ENCODE results near the gene SH2D2A. TPM values are rescaled to one million over a fixed set of nuclear protein-coding genes. Genes with fewer than 3 reads are reported as not detected.

Gene SH2D2A
- total and polyA plus RNA-seq, 4 donors, result 0.38 to 2.9 (median 2.7) TPM; not detected in 1

GRCh38 chr1:156809281-156809680, 7.4 kb downstream of the SH2D2A start:
- Histone ChIP-seq H3K36me3 (ENCODE audit: control insufficient read depth in 1 of 2, insufficient read depth in 2 of 2, low read length in 1 of 2) (no peaks in the 10 kb centered on the region), H3K27ac (ENCODE audit: low read depth in 1 of 2, low read length in 2 of 2) (no peak overlapping the region), H3K4me3 (ENCODE audit: low read length in 2 of 2) (no peak overlapping the region), H3K4me1 (ENCODE audit: control insufficient read depth in 1 of 2, insufficient read depth in 2 of 2, low read length in 2 of 2) (no peaks in the 10 kb centered on the region), H3K27me3 (ENCODE audit: control insufficient read depth in 1 of 2, insufficient read depth in 2 of 2, low read length in 1 of 2) (no peaks in the 10 kb centered on the region), H3K9me3 (ENCODE audit: control insufficient read depth, low read length) (no peaks in the 10 kb centered on the region)
- intact Hi-C loops (cut with DNase I), result no loop called here
- DNase-seq, result no peak
- ATAC-seq (ENCODE audit: low FRiP score), result no peak
- WGBS, 2 donors, result 95 to 96% methylated on average over 8 to 10 of the region's 10 CpGs

- 89 to 92% methylated on average over 15 to 16 of the region's 16 CpGs for WGBS, 2 donors
- no peak for DNase-seq
Observed at GRCh38 chr1:156808186-156809030, 8.2 kb downstream of the SH2D2A start.

GRCh38 chr1:156807627-156808026, 9.0 kb downstream of the SH2D2A start:
- H3K36me3 ChIP-seq (ENCODE audit: control insufficient read depth in 1 of 2, insufficient read depth in 2 of 2, low read length in 1 of 2), result no peaks in the 10 kb centered on the region
- intact Hi-C loops (cut with DNase I), result no loop called here
- H3K4me3 ChIP-seq (ENCODE audit: low read length in 2 of 2), result no peak overlapping the region
- ATAC-seq (ENCODE audit: low FRiP score) (no peak), DNase-seq (no peak)
- no peaks in the 10 kb centered on the region for H3K4me1 ChIP-seq (ENCODE audit: control insufficient read depth in 1 of 2, insufficient read depth in 2 of 2, low read length in 2 of 2)
- no peak overlapping the region for H3K27ac ChIP-seq (ENCODE audit: low read depth in 1 of 2, low read length in 2 of 2)
- H3K9me3 ChIP-seq (ENCODE audit: control insufficient read depth, low read length), result no peaks in the 10 kb centered on the region
- no peaks in the 10 kb centered on the region for H3K27me3 ChIP-seq (ENCODE audit: control insufficient read depth in 1 of 2, insufficient read depth in 2 of 2, low read length in 1 of 2)
- WGBS, 2 donors, result 88 to 92% methylated on average over 2 of the region's 2 CpGs

More at GRCh38 chr1:156808186-156809030, 8.2 kb downstream of the SH2D2A start:
- Histone ChIP-seq H3K27me3 (ENCODE audit: control insufficient read depth in 1 of 2, insufficient read depth in 2 of 2, low read length in 1 of 2) (no peaks in the 10 kb centered on the region), H3K4me3 (ENCODE audit: low read length in 2 of 2) (no peak overlapping the region), H3K36me3 (ENCODE audit: control insufficient read depth in 1 of 2, insufficient read depth in 2 of 2, low read length in 1 of 2) (no peaks in the 10 kb centered on the region), H3K27ac (ENCODE audit: low read depth in 1 of 2, low read length in 2 of 2) (no peak overlapping the region), H3K9me3 (ENCODE audit: control insufficient read depth, low read length) (no peaks in the 10 kb centered on the region), H3K4me1 (ENCODE audit: control insufficient read depth in 1 of 2, insufficient read depth in 2 of 2, low read length in 2 of 2) (no peaks in the 10 kb centered on the region)
- intact Hi-C loops (cut with DNase I), result no loop called here
- ATAC-seq (ENCODE audit: low FRiP score), result no peak

- Histone ChIP-seq H3K9me3 (ENCODE audit: control insufficient read depth, low read length) (no peaks in the 10 kb centered on the region), H3K4me3 (ENCODE audit: low read length in 2 of 2) (no peak overlapping the region), H3K4me1 (ENCODE audit: control insufficient read depth in 1 of 2, insufficient read depth in 2 of 2, low read length in 2 of 2) (no peaks in the 10 kb centered on the region), H3K36me3 (ENCODE audit: control insufficient read depth in 1 of 2, insufficient read depth in 2 of 2, low read length in 1 of 2) (peaks cover 0 to 3% of the 10 kb centered on the region in 2 donors), H3K27me3 (ENCODE audit: control insufficient read depth in 1 of 2, insufficient read depth in 2 of 2, low read length in 1 of 2) (no peaks in the 10 kb centered on the region), H3K27ac (ENCODE audit: low read depth in 1 of 2, low read length in 2 of 2) (no peak overlapping the region)
- intact Hi-C loops (cut with DNase I), result no loop called here
- 93% methylated on average over 7 of the region's 7 CpGs for WGBS, 2 donors
- DNase-seq (no peak), ATAC-seq (ENCODE audit: low FRiP score) (no peak)
Observed at GRCh38 chr1:156806512-156807440, 9.9 kb downstream of the SH2D2A start.

- Histone ChIP-seq H3K27me3 (ENCODE audit: control insufficient read depth in 1 of 2, insufficient read depth in 2 of 2, low read length in 1 of 2) (no peaks in the 10 kb centered on the region), H3K36me3 (ENCODE audit: control insufficient read depth in 1 of 2, insufficient read depth in 2 of 2, low read length in 1 of 2) (peaks cover 0 to 3% of the 10 kb centered on the region in 2 donors), H3K9me3 (ENCODE audit: control insufficient read depth, low read length) (no peaks in the 10 kb centered on the region), H3K4me1 (ENCODE audit: control insufficient read depth in 1 of 2, insufficient read depth in 2 of 2, low read length in 2 of 2) (no peaks in the 10 kb centered on the region), H3K27ac (ENCODE audit: low read depth in 1 of 2, low read length in 2 of 2) (no peak overlapping the region), H3K4me3 (ENCODE audit: low read length in 2 of 2) (no peak overlapping the region)
- intact Hi-C loops (cut with DNase I), result no loop called here
- 91 to 93% methylated on average over 3 of the region's 3 CpGs for WGBS, 2 donors
- DNase-seq, result no peak
- no peak for ATAC-seq (ENCODE audit: low FRiP score)
Observed at GRCh38 chr1:156805766-156806511, 10.7 kb downstream of the SH2D2A start.

GRCh38 chr1:156804572-156805243, 11.9 kb downstream of the SH2D2A start:
- Histone ChIP-seq H3K9me3 (ENCODE audit: control insufficient read depth, low read length) (no peaks in the 10 kb centered on the region), H3K36me3 (ENCODE audit: control insufficient read depth in 1 of 2, insufficient read depth in 2 of 2, low read length in 1 of 2) (peaks cover 0 to 3% of the 10 kb centered on the region in 2 donors), H3K27ac (ENCODE audit: low read depth in 1 of 2, low read length in 2 of 2) (no peak overlapping the region), H3K4me1 (ENCODE audit: control insufficient read depth in 1 of 2, insufficient read depth in 2 of 2, low read length in 2 of 2) (no peaks in the 10 kb centered on the region), H3K27me3 (ENCODE audit: control insufficient read depth in 1 of 2, insufficient read depth in 2 of 2, low read length in 1 of 2) (no peaks in the 10 kb centered on the region), H3K4me3 (ENCODE audit: low read length in 2 of 2) (no peak overlapping the region)
- no peak for DNase-seq
- intact Hi-C loops (cut with DNase I), result no loop called here
- no peak for ATAC-seq (ENCODE audit: low FRiP score)
- 64 to 67% methylated on average over 6 of the region's 6 CpGs for WGBS, 2 donors

- Histone ChIP-seq H3K4me1 (ENCODE audit: control insufficient read depth in 1 of 2, insufficient read depth in 2 of 2, low read length in 2 of 2) (no peaks in the 10 kb centered on the region), H3K27me3 (ENCODE audit: control insufficient read depth in 1 of 2, insufficient read depth in 2 of 2, low read length in 1 of 2) (no peaks in the 10 kb centered on the region), H3K27ac (ENCODE audit: low read depth in 1 of 2, low read length in 2 of 2) (no peak overlapping the region), H3K36me3 (ENCODE audit: control insufficient read depth in 1 of 2, insufficient read depth in 2 of 2, low read length in 1 of 2) (peaks cover 0 to 3% of the 10 kb centered on the region in 2 donors), H3K4me3 (ENCODE audit: low read length in 2 of 2) (no peak overlapping the region), H3K9me3 (ENCODE audit: control insufficient read depth, low read length) (no peaks in the 10 kb centered on the region)
- ATAC-seq (ENCODE audit: low FRiP score), result no peak
- intact Hi-C loops (cut with DNase I), result no loop called here
- 77 to 80% methylated on average over 3 of the region's 3 CpGs for WGBS, 2 donors
- DNase-seq, result no peak
Observed at GRCh38 chr1:156804026-156804425, 12.6 kb downstream of the SH2D2A start.

All from aorta (tissue), 5 donors.